H9 (cell line): ENCODE data around the gene FLNA. TPM values are rescaled to one million over a fixed set of nuclear protein-coding genes. Genes with fewer than 3 reads are reported as not detected.

ENCODE experiments used
- DNase-seq: peaks from one replicate; pipeline ENCODE4 v3.0.0-alpha.2; 2017
- H2AFZ ChIP-seq: one replicate; pipeline ENCODE4 v1.6.1; 2013; ENCODE audit warnings: mild to moderate bottlenecking, low read length, control low read depth, moderate library complexity
- H2AK5ac ChIP-seq: 2 replicates; pipeline ENCODE4 v1.6.1; 2013; ENCODE audit warnings: low read length, control low read depth, mixed read lengths; ENCODE audit not compliant: insufficient read length
- H2BK120ac ChIP-seq: one replicate; pipeline ENCODE4 v1.6.1; 2013; ENCODE audit warnings: low read depth, mild to moderate bottlenecking, low read length, control low read depth, inconsistent platforms; ENCODE audit not compliant: poor library complexity, severe bottlenecking
- H2BK12ac ChIP-seq: 2 replicates; pipeline ENCODE4 v1.6.1; 2013; ENCODE audit warnings: low read length, control low read depth, mixed read lengths, low read depth; ENCODE audit not compliant: insufficient read length
- H2BK15ac ChIP-seq: 2 replicates; pipeline ENCODE4 v1.6.1; 2013; ENCODE audit warnings: low read depth, low read length, control low read depth
- H2BK20ac ChIP-seq: one replicate; pipeline ENCODE4 v1.6.1; 2013; ENCODE audit warnings: low read depth, mild to moderate bottlenecking, low read length, control low read depth, inconsistent platforms; ENCODE audit not compliant: poor library complexity, severe bottlenecking
- H2BK5ac ChIP-seq: 2 replicates; pipeline ENCODE4 v1.6.1; 2013; ENCODE audit warnings: low read length, control low read depth, mixed read lengths; ENCODE audit not compliant: insufficient read length
- H3K14ac ChIP-seq: 2 replicates; pipeline ENCODE4 v1.6.1; 2013; ENCODE audit warnings: low read length, control low read depth; ENCODE audit not compliant: insufficient read depth
- H3K18ac ChIP-seq: 2 replicates; pipeline ENCODE4 v1.6.1; 2013; ENCODE audit warnings: low read depth, mild to moderate bottlenecking, mixed read lengths, low read length, control low read depth; ENCODE audit not compliant: insufficient read length
- H3K23ac ChIP-seq: 2 replicates; pipeline ENCODE4 v1.6.1; 2013; ENCODE audit warnings: low read length, control low read depth, mixed read lengths, low read depth; ENCODE audit not compliant: insufficient read length
- H3K23me2 ChIP-seq: 2 replicates; pipeline ENCODE4 v1.6.1; 2013; ENCODE audit warnings: low read depth, mild to moderate bottlenecking, mixed read lengths, low read length, control low read depth; ENCODE audit not compliant: insufficient read length, poor library complexity, severe bottlenecking
- H3K27ac ChIP-seq: 2 replicates; pipeline ENCODE4 v1.5.1; 2013; ENCODE audit warnings: low read length, control low read depth, mixed read lengths, low read depth; ENCODE audit not compliant: insufficient read length
- H3K27me3 ChIP-seq: 2 replicates; pipeline ENCODE4 v1.6.1; 2013; ENCODE audit warnings: low read length, control low read depth, inconsistent platforms; ENCODE audit not compliant: insufficient read depth
- H3K4ac ChIP-seq: 2 replicates; pipeline ENCODE4 v1.6.1; 2013; ENCODE audit warnings: low read depth, mild to moderate bottlenecking, control low read depth, inconsistent platforms, low read length, moderate library complexity
- H3K4me1 ChIP-seq: 2 replicates; pipeline ENCODE4 v1.6.1; 2013; ENCODE audit warnings: low read length, control low read depth, inconsistent platforms; ENCODE audit not compliant: insufficient read depth
- H3K4me2 ChIP-seq: 2 replicates; pipeline ENCODE4 v1.6.1; 2013; ENCODE audit warnings: low read length, control low read depth, mixed read lengths; ENCODE audit not compliant: insufficient read length, insufficient read depth
- H3K56ac ChIP-seq: 2 replicates; pipeline ENCODE4 v1.6.1; 2013; ENCODE audit warnings: low read depth, mild to moderate bottlenecking, mixed read lengths, low read length, control low read depth; ENCODE audit not compliant: insufficient read length
- H3K79me1 ChIP-seq: 2 replicates; pipeline ENCODE4 v1.6.1; 2013; ENCODE audit warnings: low read depth, mild to moderate bottlenecking, moderate library complexity, low read length, control low read depth, inconsistent platforms; ENCODE audit not compliant: insufficient read depth, poor library complexity, severe bottlenecking
- H3K79me2 ChIP-seq: 2 replicates; pipeline ENCODE4 v1.6.1; 2013; ENCODE audit warnings: low read length, control low read depth, inconsistent platforms; ENCODE audit not compliant: insufficient read depth
- H3K9ac ChIP-seq: 2 replicates; pipeline ENCODE4 v1.6.1; 2013; ENCODE audit warnings: low read length, control low read depth, mixed read lengths; ENCODE audit not compliant: insufficient read length; ENCODE audit errors: extremely low read depth
- H3K9me3 ChIP-seq: one replicate; pipeline ENCODE4 v1.6.1; 2013; ENCODE audit warnings: low read depth, low read length, inconsistent platforms; ENCODE audit not compliant: control insufficient read depth
- H3T11ph ChIP-seq: one replicate; pipeline ENCODE4 v1.6.1; 2013; ENCODE audit warnings: mild to moderate bottlenecking, low read length, control low read depth, inconsistent platforms
- H4K20me1 ChIP-seq: one replicate; pipeline ENCODE4 v1.6.1; 2013; ENCODE audit not compliant: control insufficient read depth, insufficient read length, insufficient read depth
- H4K5ac ChIP-seq: 2 replicates; pipeline ENCODE4 v1.6.1; 2013; ENCODE audit warnings: low read depth, mild to moderate bottlenecking, mixed read lengths, low read length, control low read depth; ENCODE audit not compliant: insufficient read length
- H4K8ac ChIP-seq: replicated peaks from 2 replicates; pipeline ENCODE4 v1.6.1; 2013; ENCODE audit warnings: low read length, control low read depth, mixed read lengths, low read depth; ENCODE audit not compliant: insufficient read length
- H4K91ac ChIP-seq: 2 replicates; pipeline ENCODE4 v1.6.1; 2013; ENCODE audit warnings: low read depth, mild to moderate bottlenecking, moderate library complexity, mixed read lengths, low read length, control low read depth; ENCODE audit not compliant: insufficient read length
- H3K27ac Mint-ChIP-seq, 3 experiments: 2 replicates in 2 of 3; 3 replicates in 1 of 3; pipeline ENCODE4 v1.8.0; 2020 to 2021; ENCODE audit warnings: mixed read lengths in 3 of 3, mild to moderate bottlenecking in 1 of 3, moderate library complexity in 1 of 3
- H3K27me3 Mint-ChIP-seq: 2 replicates; pipeline ENCODE4 v1.8.0; 2021; ENCODE audit warnings: low read depth, mild to moderate bottlenecking, moderate library complexity, mixed read lengths
- H3K36me3 Mint-ChIP-seq, 3 experiments: 2 replicates in 2 of 3; 3 replicates in 1 of 3; pipeline ENCODE4 v1.8.0; 2020 to 2021; ENCODE audit warnings: low read depth in 3 of 3, mixed read lengths in 3 of 3; ENCODE audit not compliant: insufficient read depth in 1 of 3
- H3K4me1 Mint-ChIP-seq, 2 experiments: 2 replicates each; pipeline ENCODE4 v1.8.0; 2020; ENCODE audit warnings: mixed read lengths in 2 of 2
- H3K4me3 Mint-ChIP-seq, 2 experiments: 2 replicates in 1 of 2; 3 replicates in 1 of 2; pipeline ENCODE4 v1.8.0; 2020 to 2021; ENCODE audit warnings: mild to moderate bottlenecking in 2 of 2, mixed read lengths in 2 of 2, moderate library complexity in 1 of 2
- H3K9me3 Mint-ChIP-seq, 2 experiments: 2 replicates in 1 of 2; 3 replicates in 1 of 2; pipeline ENCODE4 v1.8.0; 2020; ENCODE audit warnings: mild to moderate bottlenecking in 2 of 2, mixed read lengths in 2 of 2, moderate library complexity in 1 of 2
- whole genome bisulfite sequencing: extraction: QIAGEN DNeasy Blood & Tissue Kit; methylation state at CpG from one replicate; pipeline ENCODE4 v1.1.7; 2013; ENCODE audit warnings: missing lambda C conversion rate, low lambda C conversion rate, mixed read lengths; ENCODE audit not compliant: insufficient read length; ENCODE audit errors: extremely low coverage; 5-methylcytosine and 5-hydroxymethylcytosine counted together
- total RNA-seq: library from RNA; stranded (reverse); gene quantifications from 2 replicates; pipeline ENCODE4 v1.2.1, GENCODE V29; 2021
- TF ChIP-seq, protein P1 (sequence below): fragments of 200-600 bp; sonication (generic); conservative IDR thresholded peaks from 3 replicates; pipeline ENCODE4 v1.8.0; 2021; ENCODE audit warnings: antibody characterized with exemption, mild to moderate bottlenecking

The FLNA gene
- total RNA-seq, 1 experiment from 2014 or later: 957 TPM

- H3K9me3 Mint-ChIP-seq: peaks cover 74 to 78% of the 10 kb centered on the region in 2 experiments
- peaks cover 27 to 42% (median 32%) of the 10 kb centered on the region in 3 experiments for H3K36me3 Mint-ChIP-seq
These were observed 29.4 kb upstream of the FLNA start for GRCh38 chrX:154403858-154404257.

More at GRCh38 chrX:154403858-154404257, 29.4 kb upstream of the FLNA start:
- H3K4me1 ChIP-seq: no peaks in the 10 kb centered on the region
- Mint-ChIP-seq H3K27ac (no peak overlapping the region), H3K4me3 (no peak overlapping the region), H3K4me1 (peaks cover 4 to 18% of the 10 kb centered on the region in 2 experiments), H3K27me3 (peaks cover under 1% of the 10 kb centered on the region; the same call in 1 of the 2 replicates)
- no peak overlapping the region for H4K5ac ChIP-seq
- peaks cover 27% of the 10 kb centered on the region for H3K9me3 ChIP-seq
- no peak overlapping the region for H2BK12ac ChIP-seq
- no CpG with 5 or more reads among the region's 4 CpGs for WGBS
- H3K79me2 ChIP-seq: peaks cover 3% of the 10 kb centered on the region; the same call in 1 of the 2 replicates
- no peak for DNase-seq
- H2BK15ac ChIP-seq: no peak overlapping the region
- H4K8ac ChIP-seq: no peak overlapping the region
- no peak overlapping the region for H3K56ac ChIP-seq
- H3K18ac ChIP-seq: no peak overlapping the region
- H3K79me1 ChIP-seq: no peaks in the 10 kb centered on the region
- H3K27me3 ChIP-seq: no peaks in the 10 kb centered on the region
- no peak overlapping the region for H3K27ac ChIP-seq
- no peak overlapping the region for H3K23ac ChIP-seq
- H2BK120ac ChIP-seq: no peak overlapping the region
- H2BK20ac ChIP-seq: no peak overlapping the region
- no peak overlapping the region for H2BK5ac ChIP-seq
- H3K23me2 ChIP-seq: peaks cover 7% of the 10 kb centered on the region
- H4K20me1 ChIP-seq: no peaks in the 10 kb centered on the region
- no peak overlapping the region for H2AK5ac ChIP-seq
- no peak overlapping the region for H3T11ph ChIP-seq
- TF ChIP-seq, protein P1, sequence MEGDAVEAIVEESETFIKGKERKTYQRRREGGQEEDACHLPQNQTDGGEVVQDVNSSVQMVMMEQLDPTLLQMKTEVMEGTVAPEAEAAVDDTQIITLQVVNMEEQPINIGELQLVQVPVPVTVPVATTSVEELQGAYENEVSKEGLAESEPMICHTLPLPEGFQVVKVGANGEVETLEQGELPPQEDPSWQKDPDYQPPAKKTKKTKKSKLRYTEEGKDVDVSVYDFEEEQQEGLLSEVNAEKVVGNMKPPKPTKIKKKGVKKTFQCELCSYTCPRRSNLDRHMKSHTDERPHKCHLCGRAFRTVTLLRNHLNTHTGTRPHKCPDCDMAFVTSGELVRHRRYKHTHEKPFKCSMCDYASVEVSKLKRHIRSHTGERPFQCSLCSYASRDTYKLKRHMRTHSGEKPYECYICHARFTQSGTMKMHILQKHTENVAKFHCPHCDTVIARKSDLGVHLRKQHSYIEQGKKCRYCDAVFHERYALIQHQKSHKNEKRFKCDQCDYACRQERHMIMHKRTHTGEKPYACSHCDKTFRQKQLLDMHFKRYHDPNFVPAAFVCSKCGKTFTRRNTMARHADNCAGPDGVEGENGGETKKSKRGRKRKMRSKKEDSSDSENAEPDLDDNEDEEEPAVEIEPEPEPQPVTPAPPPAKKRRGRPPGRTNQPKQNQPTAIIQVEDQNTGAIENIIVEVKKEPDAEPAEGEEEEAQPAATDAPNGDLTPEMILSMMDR: no peak
- H3K14ac ChIP-seq: no peak overlapping the region
- no peak overlapping the region for H2AFZ ChIP-seq
- H3K4ac ChIP-seq: no peak overlapping the region
- H4K91ac ChIP-seq: no peak overlapping the region
- H3K9ac ChIP-seq: no peak overlapping the region
- H3K4me2 ChIP-seq: no peak overlapping the region
